ENCODE measurements around the gene IMPDH2.

IMPDH2 gene

GRCh38 chr3:48979451-48979850 is 49.7 kb downstream of the IMPDH2 start:
- Mint-ChIP-seq H3K27me3 (ENCODE audit: low read depth, poor library complexity) (no peaks in the 10 kb centered on the region), H3K36me3 (ENCODE audit: low read depth) (peaks cover 59% of the 10 kb centered on the region), H3K9me3 (no peaks in the 10 kb centered on the region), H3K27ac (no peak overlapping the region), H3K4me3 (no peak overlapping the region), H3K4me1 (no peaks in the 10 kb centered on the region)
- no peak for TF ChIP-seq CTCF (IDR thresholded peaks at IDR 0.05)
- DNase-seq: no peak

All from nephron progenitor cell (in vitro differentiated cells).